Left ventricle myocardium superior (tissue), 1 donor: ENCODE results near the gene OR2F1. TPM values are rescaled to one million over a fixed set of nuclear protein-coding genes. Genes with fewer than 3 reads are reported as not detected.

Source experiments
- ATAC-seq: fragments of 200-7000 bp; cut with Tn5 transposase; one replicate; pipeline ENCODE4 v1.9.1; 2020; ENCODE audit warnings: mild to moderate bottlenecking, moderate library complexity
- DNase-seq: peaks from one replicate; pipeline ENCODE4 v3.0.0-alpha.2; 2020
- intact Hi-C: fragments of 100-400 bp; cut with micrococcal nuclease; formaldehyde crosslinking; loops from one replicate; pipeline ENCODE4 v1.11.0; 2022
- long read RNA-seq: library from polyadenylated mRNA; unstranded; transcript quantifications from one replicate; pipeline ENCODE4 v2.0.0, GENCODE V29; 2021
- total RNA-seq: library from RNA; stranded (reverse); fragmentation: NEBNext Ultra II Directional; extraction: Animal tissue kit (Norgen Biotek cat#: 25700); gene quantifications from one replicate; pipeline ENCODE4 v1.2.1, GENCODE V29; 2021
- donor health status: DM: no; HTN: yes; CAD: no; lungs with severe emphysema.

The OR2F1 gene
- not detected for total RNA-seq
- long read RNA-seq: 0 reads

DNA sequence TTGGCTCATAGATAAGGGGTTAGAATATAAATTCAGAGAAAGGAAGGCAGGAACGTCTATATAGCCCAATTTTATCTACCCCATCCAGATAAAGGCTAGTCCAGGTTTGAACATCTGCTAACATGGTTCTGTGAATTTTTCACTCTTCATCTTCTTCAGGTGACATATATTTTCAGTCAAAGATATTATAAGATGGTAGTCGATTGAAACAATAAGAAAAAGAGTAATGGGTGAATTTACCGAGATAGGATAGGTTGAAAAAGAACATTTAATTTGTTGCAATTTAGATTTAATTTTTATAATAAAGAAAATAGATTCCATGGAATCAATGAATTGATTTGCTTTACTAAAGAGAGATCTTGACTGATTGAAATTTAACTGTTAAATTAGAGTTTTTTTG, at the start of gene OR2F1:
Gene OR2F1, plus strand, starts transcription at position 301 of the 400 bp plus-strand sequence. CDS start 5,127 bp downstream, outside the sequence.
- intact Hi-C loops: no loop called here
- no peak for ATAC-seq
- no peak for DNase-seq

DNA sequence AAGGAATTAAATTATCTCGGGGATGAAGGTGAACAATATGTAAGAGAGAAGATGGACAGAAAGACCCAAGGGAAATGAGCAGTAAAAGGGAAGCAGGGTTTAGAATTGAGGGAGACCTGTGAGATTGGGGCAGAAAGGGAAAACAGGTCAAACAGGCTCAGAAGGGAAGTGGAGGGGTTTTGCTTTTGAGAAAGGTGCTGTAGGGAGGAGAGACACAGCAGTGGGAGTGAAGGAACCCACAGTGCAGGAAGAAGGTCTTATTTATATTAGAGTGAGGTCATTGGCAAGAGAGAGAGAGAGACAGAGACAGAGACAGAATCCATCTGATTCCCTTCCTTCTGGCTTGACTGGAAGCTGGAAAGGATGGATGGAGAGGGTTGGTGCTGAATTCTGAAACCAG, 49.1 kb upstream of the OR2F1 start:
- no peak for ATAC-seq

GRCh38 chr7:143906151-143906550, 48.5 kb upstream of the OR2F1 start:
- ATAC-seq: no peak
- DNase-seq: no peak
- intact Hi-C loops: no loop called here

More for the DNA sequence above, 49.1 kb upstream of the OR2F1 start:
- intact Hi-C loops: no loop called here
- DNase-seq: no peak

- ATAC-seq (no peak), DNase-seq (no peak)
- intact Hi-C loops: no loop called here
Observed at GRCh38 chr7:143906895-143907294, 47.7 kb upstream of the OR2F1 start.

DNA sequence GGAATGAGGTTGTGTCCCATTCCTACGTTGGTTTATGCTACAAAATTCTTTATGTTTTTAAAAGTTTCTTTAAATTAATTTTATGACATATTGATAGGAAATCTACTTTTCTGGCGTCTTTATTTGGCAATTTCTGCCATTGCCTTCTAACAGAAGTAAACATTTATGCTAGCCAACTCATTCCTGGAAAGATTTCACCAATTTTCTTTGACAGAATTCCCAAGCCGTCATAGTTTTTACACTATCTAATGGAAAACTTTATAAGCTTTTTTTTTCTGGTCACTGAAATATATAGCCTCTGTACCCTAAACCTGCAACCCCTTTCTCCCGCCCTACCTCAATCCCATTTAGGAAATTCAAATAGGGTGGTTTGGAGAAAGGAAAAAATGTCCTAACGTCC, 46.5 kb upstream of the OR2F1 start:
- intact Hi-C loops: no loop called here
- DNase-seq: no peak
- no peak for ATAC-seq

DNA sequence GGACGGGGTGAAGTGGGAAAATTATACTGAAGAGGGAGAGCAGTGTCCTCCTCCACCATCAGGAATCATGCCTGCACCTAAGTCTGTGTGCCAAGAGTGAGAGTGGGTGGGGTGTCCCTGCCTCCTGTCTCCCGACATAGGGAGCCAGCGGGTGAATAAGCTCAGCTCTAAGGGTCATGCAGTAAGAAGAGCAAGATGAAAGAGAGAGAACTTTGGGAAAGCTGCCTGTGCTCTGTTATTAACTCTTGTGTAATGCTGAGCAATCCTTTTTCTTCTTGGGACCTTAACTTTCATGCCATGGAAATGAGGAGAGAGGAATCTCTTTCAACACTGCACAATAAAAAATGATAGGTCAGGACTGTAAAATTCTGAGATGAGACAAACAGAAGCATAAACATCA, 44.8 kb upstream of the OR2F1 start:
- no peak for DNase-seq
- intact Hi-C loops: no loop called here
- ATAC-seq: no peak

DNA sequence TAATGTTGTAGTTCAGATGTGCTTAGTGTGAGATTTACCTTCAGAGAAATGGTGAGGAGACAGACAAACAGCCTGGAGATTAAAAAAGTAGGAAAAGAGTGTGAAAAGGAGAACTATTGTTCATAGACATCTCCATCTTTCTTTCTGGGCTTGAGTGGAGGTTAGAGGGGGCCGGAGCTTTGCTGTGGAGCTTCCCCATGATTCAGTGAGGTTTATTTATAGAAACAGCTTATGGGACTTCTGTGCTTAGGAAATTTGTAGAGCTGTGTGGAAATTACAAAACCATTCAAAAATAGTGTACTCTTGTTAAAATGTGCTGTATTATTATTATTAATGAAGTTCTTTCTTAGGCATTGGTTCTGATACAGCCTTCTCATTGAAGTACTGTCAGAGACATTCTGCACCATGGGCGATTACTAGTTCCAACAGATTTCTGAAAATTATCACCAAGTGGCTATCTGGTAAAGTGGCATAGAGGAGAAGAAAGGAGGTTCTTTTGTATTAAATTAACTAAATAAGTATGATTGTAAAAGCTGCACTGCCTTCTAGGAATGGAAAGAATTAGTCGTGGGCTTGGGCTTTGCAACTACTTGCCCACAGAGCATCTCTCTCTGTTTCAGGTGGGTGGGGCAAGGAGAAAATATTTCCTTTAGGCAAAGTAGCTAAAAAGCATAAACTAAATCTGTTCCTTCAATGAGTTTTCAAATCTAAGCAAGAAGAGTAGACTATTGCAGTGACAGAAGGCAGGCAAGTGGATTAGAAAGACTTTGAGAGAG, 44.0 kb upstream of the OR2F1 start:
- no peak for ATAC-seq
- intact Hi-C loops: no loop called here
- no peak for DNase-seq

- DNase-seq (no peak), ATAC-seq (no peak)
- intact Hi-C loops: no loop called here
Observed at GRCh38 chr7:143913945-143914615, 40.6 kb upstream of the OR2F1 start.

- no peak for DNase-seq
- no peak for ATAC-seq
- intact Hi-C loops: no loop called here
Observed at GRCh38 chr7:143914938-143915652, 39.5 kb upstream of the OR2F1 start.

- intact Hi-C loops: no loop called here
- no peak for DNase-seq
- no peak for ATAC-seq
Observed at GRCh38 chr7:143924851-143925250, 29.8 kb upstream of the OR2F1 start.

DNA sequence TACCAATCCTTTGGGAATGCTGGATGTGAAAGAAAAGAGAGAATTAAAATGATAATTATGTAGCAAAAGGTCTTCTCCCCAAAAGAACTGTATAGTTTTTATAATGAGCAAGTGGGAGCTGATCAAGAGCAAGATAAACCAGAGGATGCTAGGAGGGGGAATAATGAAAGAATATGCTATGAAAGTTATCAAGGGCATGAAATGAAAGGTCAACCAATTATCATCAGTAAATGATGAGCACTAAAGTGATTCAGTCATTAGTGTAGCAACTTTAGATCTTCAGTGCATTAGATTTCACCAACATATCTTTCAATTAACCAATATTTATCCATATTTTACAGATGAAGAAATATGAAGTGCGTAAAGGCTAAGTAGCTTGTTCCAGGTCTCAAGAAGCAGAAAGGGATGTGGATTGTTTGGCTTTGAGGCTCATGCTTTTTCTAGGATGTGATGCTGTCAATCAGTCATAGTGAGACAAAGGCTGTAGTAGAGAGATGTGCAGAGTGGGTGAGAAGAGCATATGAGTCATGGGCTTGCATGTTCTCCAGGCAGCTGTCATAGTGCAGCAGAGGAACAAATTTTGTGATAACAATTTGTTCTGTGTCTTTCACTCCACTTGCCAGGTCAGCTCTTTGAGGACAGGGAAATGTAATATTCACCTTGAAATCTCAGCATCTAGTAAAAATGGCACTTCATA, 25.3 kb upstream of the OR2F1 start:
- DNase-seq (no peak), ATAC-seq (peak; percentile 61)
- intact Hi-C loops: no loop called here

GRCh38 chr7:143931739-143932138, 22.9 kb upstream of the OR2F1 start:
- ATAC-seq (no peak), DNase-seq (no peak)
- intact Hi-C loops: no loop called here

GRCh38 chr7:143934526-143935325, 19.9 kb upstream of the OR2F1 start, which contains the start of gene OR2F2:
TSS of gene OR2F2 (plus strand) at chr7:143935233. CDS start at chr7:143935233, 0 bp downstream.
- intact Hi-C loops: no loop called here
- DNase-seq (no peak), ATAC-seq (no peak)

GRCh38 chr7:143936087-143937009, 18.3 kb upstream of the OR2F1 start:
- intact Hi-C loops: no loop called here
- DNase-seq: no peak
- no peak for ATAC-seq

DNA sequence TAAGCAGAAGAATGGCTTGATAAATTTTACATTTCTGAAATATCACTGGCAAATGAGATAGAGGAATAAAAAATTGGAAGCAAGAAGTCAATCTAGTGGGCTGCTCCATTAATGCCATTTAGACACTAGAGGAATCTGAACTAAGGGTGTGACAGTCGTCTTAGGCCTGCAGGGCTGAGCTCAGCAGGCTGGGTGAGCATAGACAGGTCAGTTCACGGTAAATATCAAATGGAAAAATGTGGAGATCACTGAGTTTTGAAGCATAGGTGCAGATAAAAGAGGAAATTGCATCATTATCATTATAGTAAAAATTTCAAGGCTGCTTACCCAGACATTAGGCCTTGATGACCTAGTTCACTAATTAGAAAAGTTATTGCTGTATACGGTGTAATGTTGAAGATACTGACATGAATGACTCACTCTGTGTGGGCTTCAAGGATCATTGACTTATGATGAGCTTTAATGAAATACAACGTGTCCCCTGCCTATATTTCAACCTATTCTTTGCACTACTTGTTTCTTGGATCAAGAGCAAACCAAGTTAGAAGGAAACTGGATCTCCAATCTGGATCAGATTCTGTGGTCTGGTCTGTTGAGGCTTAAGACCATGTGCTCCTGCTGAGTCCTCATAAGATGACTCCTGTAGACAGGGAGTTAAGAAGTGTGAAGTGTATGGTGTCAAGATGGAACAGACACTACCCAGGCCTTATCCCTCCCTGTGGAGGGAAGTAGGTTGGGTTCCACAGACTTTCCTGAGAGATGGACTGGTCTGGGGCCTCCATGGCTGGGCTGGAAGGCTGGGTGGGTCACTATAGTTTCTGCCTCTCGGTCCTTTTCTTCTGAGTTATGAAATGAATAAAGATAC, 16.0 kb upstream of the OR2F1 start:
- intact Hi-C loops: no loop called here
- no peak for DNase-seq
- ATAC-seq: no peak

- no peak for DNase-seq
- no peak for ATAC-seq
- intact Hi-C loops: no loop called here
Observed at GRCh38 chr7:143945423-143945822, 9.2 kb upstream of the OR2F1 start.

GRCh38 chr7:143947111-143947510, 7.5 kb upstream of the OR2F1 start:
- intact Hi-C loops: no loop called here
- no peak for ATAC-seq
- no peak for DNase-seq
